CD4-positive, alpha-beta T cell treated with Interleukin-6 at 100 ng/mL for 8 hours (primary cell): ENCODE results near the gene SHISAL2A.
A peak's percentile ranks its signal among the peaks of the same experiment; 100 is the strongest.

Experiments used
- DNase-seq: peaks from one replicate; pipeline ENCODE4 v3.0.0-alpha.2; 2020; ENCODE audit warnings: mixed read lengths, low spot score

The SHISAL2A gene

GRCh38 chr1:52659851-52660596, 27.1 kb downstream of the SHISAL2A start:
- DNase-seq: no peak

- no peak for DNase-seq
These were observed 27.8 kb downstream of the SHISAL2A start for GRCh38 chr1:52660807-52661206.

GRCh38 chr1:52662645-52663313, 29.8 kb downstream of the SHISAL2A start:
- DNase-seq: no peak

- no peak for DNase-seq
These were observed 30.7 kb downstream of the SHISAL2A start for GRCh38 chr1:52663716-52664115.

- DNase-seq: no peak
These were observed 32.3 kb downstream of the SHISAL2A start for GRCh38 chr1:52665006-52665941.

- DNase-seq: no peak
These were observed 34.3 kb downstream of the SHISAL2A start for GRCh38 chr1:52667290-52667689.

GRCh38 chr1:52667984-52668383, 35.0 kb downstream of the SHISAL2A start:
- DNase-seq: no peak

- no peak for DNase-seq
These were observed 35.7 kb downstream of the SHISAL2A start for GRCh38 chr1:52668711-52669110.

GRCh38 chr1:52669696-52670095, 36.7 kb downstream of the SHISAL2A start:
- DNase-seq: no peak

- no peak for DNase-seq
These were observed 37.6 kb downstream of the SHISAL2A start for GRCh38 chr1:52670604-52671003.

GRCh38 chr1:52672946-52673345, 40.0 kb downstream of the SHISAL2A start:
- no peak for DNase-seq

GRCh38 chr1:52673513-52673912, 40.5 kb downstream of the SHISAL2A start:
- DNase-seq: no peak

- DNase-seq: peak; percentile 10
These were observed 41.8 kb downstream of the SHISAL2A start for GRCh38 chr1:52674497-52675384.

- no peak for DNase-seq
These were observed 43.4 kb downstream of the SHISAL2A start for GRCh38 chr1:52676249-52676903.

- no peak for DNase-seq
These were observed 44.3 kb downstream of the SHISAL2A start for GRCh38 chr1:52677076-52677806.

- no peak for DNase-seq
These were observed 46.1 kb downstream of the SHISAL2A start for GRCh38 chr1:52679048-52679447.

- DNase-seq: no peak
These were observed 46.5 kb downstream of the SHISAL2A start for GRCh38 chr1:52679498-52679897.

GRCh38 chr1:52680353-52680752, 47.4 kb downstream of the SHISAL2A start:
- no peak for DNase-seq

- no peak for DNase-seq
These were observed 48.2 kb downstream of the SHISAL2A start for GRCh38 chr1:52681136-52681535.

- DNase-seq: no peak
These were observed 50.5 kb downstream of the SHISAL2A start for GRCh38 chr1:52683367-52683940.
